Esophagus muscularis mucosa (tissue), 4 donors: ENCODE data around the gene ISX. TPM values are rescaled to one million over a fixed set of nuclear protein-coding genes. Genes with fewer than 3 reads are reported as not detected.
"Not testable (repeated sequence)": the region's sequence is repeated elsewhere in the genome, so short reads cannot be mapped to it uniquely, and the experiment has no call there.

Source experiments
- DNase-seq: peaks from one replicate; pipeline ENCODE4 v3.0.0-alpha.2; 2017; ENCODE audit errors: extremely low spot score
- H3K27ac ChIP-seq, 4 donors: fragments of 200-600 bp; sonication (generic); replicated peaks in 1 of 4; 1 replicate in 3 of 4; 2 replicates in 1 of 4; pipeline ENCODE4 v1.5.1; 2016 to 2019; ENCODE audit warnings: mild to moderate bottlenecking in 1 of 4
- H3K27me3 ChIP-seq, 4 donors: fragments of 200-600 bp; sonication (generic); one replicate each; pipeline versions ENCODE4 v1.5.1 to v1.6.0; 2016 to 2019
- H3K36me3 ChIP-seq, 4 donors: fragments of 200-600 bp; sonication (generic); one replicate each; pipeline ENCODE4 v1.5.1; 2016 to 2019
- H3K4me1 ChIP-seq, 4 donors: fragments of 200-600 bp; sonication (generic); one replicate each; pipeline ENCODE4 v1.5.1; 2016 to 2019
- H3K4me3 ChIP-seq, 4 donors: fragments of 200-600 bp; sonication (generic); 1 replicate in 2 of 4; 2 replicates in 2 of 4; pipeline ENCODE4 v1.5.1; 2016 to 2019; ENCODE audit warnings: mild to moderate bottlenecking in 4 of 4, moderate library complexity in 1 of 4
- H3K9me3 ChIP-seq, 4 donors: fragments of 200-600 bp; sonication (generic); 1 replicate in 3 of 4; 2 replicates in 1 of 4; pipeline ENCODE4 v1.5.1; 2016 to 2019
- CTCF ChIP-seq, 3 experiments: fragments of 200-600 bp in 2 of 3; fragments of 450-650 bp in 1 of 3; sonication (generic) in 2 of 3; IDR thresholded peaks; one replicate each; pipeline ENCODE4 v1.5.1; 2017 to 2019; ENCODE audit warnings: antibody characterized with exemption in 3 of 3, mild to moderate bottlenecking in 2 of 3, moderate library complexity in 1 of 3
- EP300 ChIP-seq: sonication (generic); formaldehyde crosslinking; IDR thresholded peaks from one replicate; pipeline ENCODE4 v1.6.1; 2017; ENCODE audit warnings: antibody characterized with exemption
- POLR2A ChIP-seq: fragments of 450-650 bp; IDR thresholded peaks from one replicate; pipeline ENCODE4 v1.6.1; 2017; ENCODE audit warnings: antibody characterized with exemption, moderate library complexity, mild to moderate bottlenecking, low read depth
- POLR2AphosphoS5 ChIP-seq, 2 donors: sonication (generic); formaldehyde crosslinking; IDR thresholded peaks; one replicate each; pipeline ENCODE4 v1.6.1; 2017; ENCODE audit warnings: antibody characterized with exemption in 2 of 2
- WGBS: methylation state at CpG from one replicate; pipeline ENCODE4 v1.1.5; 2018; 5-methylcytosine and 5-hydroxymethylcytosine counted together
- intact Hi-C: fragments of 100-400 bp; cut with DNase I; formaldehyde crosslinking; loops from one replicate; pipeline ENCODE4 v1.15.1; 2023
- total RNA-seq, 4 donors: library from RNA; depleted of rRNA; stranded (reverse); fragments of >200 nt; gene quantifications; one replicate each; pipeline versions ENCODE4 v1.1.0 to v1.2.1, GENCODE V29; 2016

Gene ISX
- total RNA-seq, 4 donors from 2014 or later: not detected

GRCh38 chr22:35022291-35022690 lies 43.7 kb upstream of the ISX start:
- DNase-seq: no peak
- intact Hi-C loops: no loop called here
- TF ChIP-seq POLR2A (no peak), CTCF (IDR thresholded peaks at IDR 0.05) (no peak), POLR2AphosphoS5 (IDR thresholded peaks at IDR 0.05) (no peak), EP300 (no peak)
- Histone ChIP-seq H3K4me1 (peaks cover 0 to 6% (median 0%) of the 10 kb centered on the region in 4 donors), H3K9me3 (peaks cover 0 to 3% (median 0%) of the 10 kb centered on the region in 4 donors), H3K27ac (no peak overlapping the region), H3K27me3 (peaks cover 0 to 43% (median 2%) of the 10 kb centered on the region in 4 donors), H3K4me3 (no peak overlapping the region), H3K36me3 (no peaks in the 10 kb centered on the region)
- WGBS: 92% methylated on average over 5 of the region's 5 CpGs

GRCh38 chr22:35023692-35024363 lies 42.1 kb upstream of the ISX start:
- 22% methylated on average over 25 of the region's 25 CpGs for WGBS
- Histone ChIP-seq H3K4me3 (no peak overlapping the region), H3K27ac (no peak overlapping the region), H3K36me3 (no peaks in the 10 kb centered on the region), H3K9me3 (peaks cover 0 to 3% (median 0%) of the 10 kb centered on the region in 4 donors), H3K27me3 (peaks cover 0 to 43% (median 2%) of the 10 kb centered on the region in 4 donors), H3K4me1 (peaks cover 0 to 6% (median 0%) of the 10 kb centered on the region in 4 donors)
- intact Hi-C loops: no loop called here
- no peak for TF ChIP-seq EP300
- peak; percentile 50 to 70 (median 56) for TF ChIP-seq CTCF (IDR thresholded peaks at IDR 0.05)
- no peak for TF ChIP-seq POLR2AphosphoS5 (IDR thresholded peaks at IDR 0.05)
- no peak for DNase-seq

DNA sequence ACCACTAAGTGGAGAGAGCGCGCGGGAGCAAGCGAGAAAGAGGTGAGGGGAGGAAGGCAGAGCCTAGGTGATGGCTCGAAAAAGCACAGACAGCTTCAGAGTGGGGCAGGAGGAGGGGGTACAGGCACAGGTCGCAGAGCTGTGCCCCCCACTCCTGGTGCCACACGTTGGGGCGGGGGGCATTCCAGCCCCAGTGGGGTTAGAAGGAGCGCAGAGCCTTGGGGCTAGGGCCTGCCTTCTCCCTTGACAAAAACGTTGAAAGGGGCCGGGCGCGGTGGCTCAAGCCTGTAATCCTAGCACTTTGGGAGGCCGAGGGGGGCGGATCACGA lies 41.6 kb upstream of the ISX start:
- no peak for TF ChIP-seq POLR2A
- TF ChIP-seq CTCF (IDR thresholded peaks at IDR 0.05): no peak
- DNase-seq: no peak
- Histone ChIP-seq H3K4me1 (peaks cover 0 to 6% (median 0%) of the 10 kb centered on the region in 4 donors), H3K9me3 (peaks cover 0 to 3% (median 0%) of the 10 kb centered on the region in 4 donors), H3K4me3 (no peak overlapping the region), H3K27me3 (peaks cover 0 to 43% (median 2%) of the 10 kb centered on the region in 4 donors), H3K36me3 (no peaks in the 10 kb centered on the region), H3K27ac (no peak overlapping the region)
- intact Hi-C loops: no loop called here
- 38% methylated on average over 16 of the region's 16 CpGs for WGBS

GRCh38 chr22:35030112-35030511 lies 35.8 kb upstream of the ISX start:
- H3K4me1 ChIP-seq, DNase-seq, H3K36me3 ChIP-seq, H3K4me3 ChIP-seq, H3K27ac ChIP-seq, H3K9me3 ChIP-seq, intact Hi-C loops: not testable (repeated sequence)
- peaks cover 0 to 24% (median 0%) of the 10 kb centered on the region in 4 donors for H3K27me3 ChIP-seq
- WGBS: 87% methylated on average over 2 of the region's 5 CpGs

DNA sequence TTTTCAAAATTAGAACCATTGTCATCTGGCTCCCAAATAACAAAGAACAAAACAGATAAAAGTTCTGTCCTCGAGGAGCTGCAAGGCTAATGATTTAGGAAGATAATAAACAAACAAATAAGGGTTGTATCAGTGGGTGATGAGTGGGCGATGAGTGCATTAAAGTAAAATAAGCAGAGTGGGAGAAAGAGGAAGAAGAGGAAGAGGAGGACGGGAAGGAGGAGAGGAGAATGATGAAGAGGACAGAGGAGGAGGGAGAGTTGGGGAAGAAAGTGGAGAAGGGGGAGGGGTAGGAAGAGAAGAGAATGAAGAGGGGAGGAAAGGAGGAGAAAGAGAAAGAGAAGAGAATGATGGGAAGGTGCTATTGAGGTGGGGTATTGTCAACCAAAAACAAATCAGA lies 33.4 kb upstream of the ISX start:
- intact Hi-C loops: no loop called here
- TF ChIP-seq POLR2AphosphoS5 (IDR thresholded peaks at IDR 0.05) (no peak), EP300 (no peak), CTCF (IDR thresholded peaks at IDR 0.05) (no peak), POLR2A (no peak)
- no peak overlapping the region for H3K27ac ChIP-seq
- no peaks in the 10 kb centered on the region for H3K36me3 ChIP-seq
- DNase-seq: no peak
- no peaks in the 10 kb centered on the region for H3K4me1 ChIP-seq
- WGBS: 59% methylated on average over 3 of the region's 3 CpGs
- H3K27me3 ChIP-seq: peaks cover 0 to 24% (median 0%) of the 10 kb centered on the region in 4 donors
- no peaks in the 10 kb centered on the region for H3K9me3 ChIP-seq
- H3K4me3 ChIP-seq: no peak overlapping the region
